Posterior cingulate gyrus (tissue), 11 donors: ENCODE measurements around the gene CCDC92.
"Not testable (repeated sequence)": the region's sequence is repeated elsewhere in the genome, so short reads cannot be mapped to it uniquely, and the experiment has no call there.

ENCODE experiments used
- DNase-seq, 10 donors: peaks; one replicate each; pipeline versions ENCODE4 v3.0.0 to v3.0.0-alpha.2; 2020 to 2021; ENCODE audit warnings: mixed read lengths in 3 of 10
- intact Hi-C: fragments of 100-400 bp; cut with DNase I; formaldehyde crosslinking; loops from one replicate; pipeline ENCODE4 v1.15.1; 2023

Gene CCDC92

DNA sequence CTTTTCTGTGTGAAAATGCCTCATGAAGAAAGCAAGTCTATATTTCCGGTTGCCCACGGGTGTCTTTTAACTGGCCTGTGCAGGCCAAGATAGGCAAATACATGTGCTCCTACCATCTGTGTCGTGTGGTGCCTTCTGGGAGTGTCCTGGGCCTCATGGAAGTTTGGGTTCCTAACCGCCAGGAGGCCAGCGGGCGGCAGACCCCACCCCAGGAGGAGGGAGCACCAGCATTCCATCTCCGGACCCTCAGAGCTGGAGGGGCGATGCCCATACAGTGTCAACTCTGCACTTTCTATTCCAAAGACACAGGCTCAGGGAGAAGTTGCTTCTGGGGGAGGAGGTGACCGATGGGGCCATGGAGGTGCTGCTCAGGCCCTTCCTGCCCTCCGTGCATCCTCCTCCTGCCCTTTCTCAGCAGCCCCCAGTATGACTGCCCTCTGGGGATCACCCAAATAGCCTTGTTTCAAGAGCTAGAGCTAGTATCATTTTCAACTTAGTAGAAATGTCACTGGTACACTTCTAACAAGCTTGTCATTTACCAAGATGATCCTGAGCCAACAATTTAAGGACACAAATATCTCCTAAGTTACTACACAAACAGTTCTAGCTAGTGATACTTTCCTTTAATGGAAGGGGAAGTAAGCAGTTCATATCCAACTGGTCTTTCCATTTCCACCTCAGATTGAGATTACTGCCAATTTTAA is 17.8 kb downstream of the CCDC92 start:
- peak in 1 of 10 donors; percentile 52 for DNase-seq
- intact Hi-C loops: no loop called here

DNA sequence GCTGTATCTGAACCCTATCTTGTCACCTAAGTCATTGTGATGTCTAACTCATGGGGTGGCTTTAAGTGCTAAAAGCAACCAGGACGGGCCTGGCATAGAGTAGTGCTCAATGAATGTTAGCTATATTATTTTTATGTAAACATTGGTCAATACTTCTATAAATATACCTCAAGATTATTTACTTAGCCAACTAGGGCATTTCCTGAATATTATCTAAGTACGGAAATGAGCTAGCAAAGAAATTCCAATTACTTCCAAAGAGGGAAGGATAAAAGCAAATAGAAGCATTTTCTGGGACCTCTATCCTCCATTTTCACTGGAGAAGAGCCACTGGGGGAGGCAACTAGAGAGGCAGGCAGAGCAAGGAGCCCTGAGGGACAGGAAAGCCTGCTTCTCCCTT is 20.6 kb downstream of the CCDC92 start:
- intact Hi-C loops: no loop called here
- DNase-seq: no peak

DNA sequence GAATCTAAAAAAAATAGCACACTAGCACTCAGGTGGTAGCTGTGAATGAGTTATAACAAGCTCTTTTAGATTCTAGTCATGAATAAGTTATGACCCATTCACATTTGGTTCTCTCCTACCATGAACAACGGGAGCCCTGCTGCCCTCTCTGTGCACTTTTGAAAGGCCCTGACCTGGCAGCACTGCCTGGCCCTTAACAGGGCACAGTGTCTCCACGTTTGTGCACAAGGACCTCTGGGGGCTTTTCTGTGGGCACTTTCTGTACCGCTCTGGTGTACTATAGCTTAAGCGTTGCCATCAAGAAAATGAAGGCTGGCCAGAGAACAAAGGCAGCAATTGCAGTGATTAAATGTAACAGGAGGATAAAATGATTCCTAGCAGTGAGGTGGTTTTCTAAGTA is 21.2 kb downstream of the CCDC92 start:
- intact Hi-C loops: no loop called here
- no peak for DNase-seq

DNA sequence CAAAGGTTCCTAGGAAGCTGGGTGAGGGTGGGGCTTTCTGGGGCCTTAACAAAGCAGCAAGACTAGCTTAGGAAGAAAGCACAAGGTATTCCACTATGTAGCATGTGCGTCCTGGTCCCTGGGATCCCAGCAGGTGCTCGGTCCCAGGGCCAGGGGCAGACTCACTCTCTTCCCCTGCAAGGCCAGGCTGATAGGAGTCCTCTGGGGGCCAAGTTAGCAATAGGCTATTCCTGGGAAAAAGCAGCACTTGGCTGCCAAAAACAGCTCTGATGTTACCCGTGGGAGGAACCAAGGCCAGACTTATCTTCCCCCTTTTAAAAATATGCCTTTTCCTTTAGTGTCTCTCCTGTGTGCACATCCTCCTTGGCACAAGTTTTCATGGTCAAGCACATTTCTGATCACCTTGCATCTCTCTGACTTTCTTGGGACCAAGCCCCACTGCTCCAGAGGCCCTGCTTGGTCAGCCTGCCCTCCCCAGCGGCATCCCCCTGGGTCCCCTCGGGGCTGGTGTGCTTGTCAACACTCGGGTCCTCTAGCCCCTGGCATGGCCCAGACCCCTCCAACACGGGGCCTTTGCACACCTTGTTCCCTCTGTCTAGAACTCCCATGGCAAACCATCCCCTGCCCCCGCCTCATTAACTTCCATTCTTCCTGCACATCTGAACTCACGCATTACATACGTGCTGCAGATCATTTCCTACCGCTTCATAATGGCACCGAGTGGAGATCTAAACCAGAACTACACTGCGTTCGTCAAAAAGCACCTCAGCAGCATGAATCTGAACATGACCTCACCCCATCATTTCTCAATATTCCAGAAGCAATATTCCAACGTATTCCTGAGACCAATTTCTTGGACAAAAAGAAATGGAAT is 21.9 kb downstream of the CCDC92 start:
- intact Hi-C loops: no loop called here
- no peak for DNase-seq

DNA sequence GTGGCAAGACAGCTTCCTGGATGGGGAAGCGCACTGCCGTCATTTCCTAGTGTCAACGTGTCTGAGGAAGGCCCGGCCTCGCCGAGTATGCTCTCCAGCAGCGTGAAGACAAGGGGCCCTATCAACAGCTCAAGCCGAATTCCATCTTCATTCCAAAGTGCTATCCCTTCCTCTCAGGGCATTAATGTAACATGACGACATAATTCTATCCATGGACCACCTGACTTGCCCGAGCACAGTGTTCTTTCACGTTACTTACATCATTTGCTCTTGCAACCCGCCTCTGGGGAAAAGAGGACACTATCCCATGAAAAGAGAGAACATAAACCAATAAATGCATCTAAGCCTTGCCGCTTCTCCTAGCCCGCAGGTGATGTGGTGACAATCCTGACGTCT is 22.9 kb downstream of the CCDC92 start:
- intact Hi-C loops: no loop called here
- no peak for DNase-seq

DNA sequence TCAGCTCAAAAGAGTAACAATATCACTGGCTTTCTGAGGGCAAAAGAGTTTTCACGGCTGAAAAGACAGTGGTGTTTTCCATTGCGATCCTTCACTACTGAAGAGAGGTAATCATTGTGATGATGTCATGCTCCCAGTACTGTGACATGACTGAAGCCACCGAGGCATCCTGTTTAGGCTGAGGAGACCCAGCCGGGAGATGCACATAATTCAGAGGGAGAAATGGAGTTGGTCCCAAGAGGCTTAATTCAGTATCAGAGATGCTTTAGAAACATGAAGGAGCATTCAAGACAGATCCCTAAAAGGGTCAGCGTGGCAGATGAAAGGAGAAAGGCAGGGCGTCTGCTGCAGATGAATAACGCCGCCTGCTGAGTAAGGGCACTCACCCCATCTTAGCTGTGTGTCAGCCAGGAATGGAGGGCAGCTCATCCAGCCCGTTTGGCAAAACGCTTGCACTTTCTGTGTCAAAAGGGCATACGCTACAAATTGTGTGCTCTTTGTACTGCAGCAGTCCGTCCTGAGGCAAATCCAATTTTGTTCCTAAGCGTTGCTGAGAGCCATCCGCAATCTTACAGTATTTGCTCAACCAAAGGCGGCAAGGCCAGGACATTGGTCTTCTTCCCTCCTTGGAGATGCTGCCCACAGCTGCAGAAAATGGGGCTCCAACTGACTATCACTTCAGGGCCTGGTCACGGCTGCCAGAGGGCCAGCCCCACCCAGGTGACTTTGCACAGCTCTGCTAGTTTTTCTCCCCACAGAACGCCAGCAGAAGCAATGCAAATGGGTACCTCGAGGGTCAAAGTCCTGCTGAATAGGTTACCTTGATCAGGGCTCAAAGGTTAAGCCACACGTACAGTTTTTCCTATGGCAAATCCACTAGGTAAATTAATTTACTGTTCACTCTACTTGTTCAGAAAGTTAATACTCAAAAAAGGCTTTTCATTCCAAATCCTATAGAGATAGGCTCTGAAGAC is 23.5 kb downstream of the CCDC92 start:
- intact Hi-C loops: no loop called here
- DNase-seq: no peak

DNA sequence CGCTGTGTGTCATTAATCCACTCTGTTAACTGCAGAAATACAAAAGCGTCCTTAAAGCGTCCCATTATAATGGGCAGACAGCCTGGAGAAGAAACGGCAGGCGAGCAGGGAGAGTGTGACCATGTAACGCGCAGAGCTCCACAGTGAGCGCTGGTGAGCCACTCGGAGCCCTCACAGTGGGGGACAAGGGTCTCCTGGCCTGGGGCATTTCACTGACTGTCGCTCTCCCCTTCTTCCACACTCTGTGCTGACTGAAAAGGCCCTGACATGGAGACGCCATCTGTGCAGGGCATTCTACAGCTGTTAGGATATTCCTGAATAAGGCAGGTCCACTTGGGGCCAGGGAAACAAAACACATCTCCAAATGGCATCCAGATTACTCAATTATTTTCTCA is 24.2 kb downstream of the CCDC92 start:
- intact Hi-C loops: no loop called here
- peak in 2 of 10 donors; percentile 59 to 90 for DNase-seq

DNA sequence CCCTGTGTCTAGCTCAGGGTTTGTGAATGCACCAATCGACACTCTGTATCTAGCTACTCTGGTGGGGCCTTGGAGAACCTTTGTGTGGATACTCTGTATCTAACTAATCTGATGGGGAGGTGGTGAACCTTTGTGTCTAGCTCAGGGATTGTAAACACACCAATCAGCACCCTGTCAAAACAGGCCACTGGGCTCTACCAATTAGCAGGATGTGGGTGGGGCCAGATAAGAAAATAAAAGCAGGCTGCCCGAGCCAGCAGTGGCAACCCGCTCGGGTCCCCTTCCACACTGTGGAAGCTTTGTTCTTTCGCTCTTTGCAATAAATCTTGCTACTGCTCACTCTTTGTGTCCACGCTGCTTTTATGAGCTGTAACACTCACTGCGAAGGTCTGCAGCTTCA is 25.1 kb downstream of the CCDC92 start:
- intact Hi-C loops: not testable (repeated sequence)

DNA sequence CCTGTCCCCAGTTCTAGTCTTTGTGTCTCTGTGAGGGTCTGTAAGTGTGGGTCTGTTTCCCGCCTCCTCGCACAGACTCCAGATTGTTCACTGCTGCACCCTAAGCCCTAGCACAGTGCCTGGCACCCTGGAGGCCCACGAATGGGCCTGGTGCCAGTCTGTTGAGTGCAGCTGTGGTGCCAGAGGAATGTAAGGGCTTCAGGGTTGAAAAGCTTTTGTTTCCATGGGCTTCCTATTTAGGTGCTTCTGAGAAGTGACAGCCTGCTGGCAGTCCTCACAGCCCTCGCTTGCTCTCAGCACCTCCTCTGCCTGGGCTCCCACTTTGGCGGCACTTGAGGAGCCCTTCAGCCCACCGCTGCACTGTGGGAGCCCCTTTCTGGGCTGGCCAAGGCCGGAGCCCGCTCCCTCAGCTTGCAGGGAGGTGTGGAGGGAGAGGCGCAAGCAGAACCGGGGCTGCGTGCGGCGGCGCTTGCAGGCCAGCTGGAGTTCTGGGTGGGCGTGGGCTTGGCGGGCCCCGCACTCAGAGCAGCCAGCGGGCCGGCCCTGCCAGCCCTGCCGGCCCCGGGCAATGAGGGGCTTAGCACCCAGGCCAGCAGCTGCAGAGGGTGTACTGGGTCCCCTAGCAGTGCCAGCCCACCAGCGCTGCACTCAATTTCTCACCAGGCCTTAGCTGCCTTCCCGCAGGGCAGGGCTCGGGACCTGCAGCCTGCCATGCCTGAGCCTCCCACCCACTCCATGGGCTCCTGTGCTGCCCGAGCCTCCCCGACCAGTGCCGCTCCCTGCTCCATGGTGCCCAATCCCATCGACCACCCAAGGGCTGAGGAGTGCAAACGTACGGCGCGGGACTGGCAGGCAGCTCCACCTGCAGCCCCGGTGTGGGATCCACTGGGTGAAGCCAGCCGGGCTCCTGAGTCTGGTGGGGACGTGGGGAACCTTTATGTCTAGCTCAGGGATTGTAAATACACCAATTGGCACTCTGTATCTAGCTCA is 25.8 kb downstream of the CCDC92 start:
- DNase-seq, intact Hi-C loops: not testable (repeated sequence)

More for the DNA sequence above, 25.1 kb downstream of the CCDC92 start:
- DNase-seq: not testable (repeated sequence)

DNA sequence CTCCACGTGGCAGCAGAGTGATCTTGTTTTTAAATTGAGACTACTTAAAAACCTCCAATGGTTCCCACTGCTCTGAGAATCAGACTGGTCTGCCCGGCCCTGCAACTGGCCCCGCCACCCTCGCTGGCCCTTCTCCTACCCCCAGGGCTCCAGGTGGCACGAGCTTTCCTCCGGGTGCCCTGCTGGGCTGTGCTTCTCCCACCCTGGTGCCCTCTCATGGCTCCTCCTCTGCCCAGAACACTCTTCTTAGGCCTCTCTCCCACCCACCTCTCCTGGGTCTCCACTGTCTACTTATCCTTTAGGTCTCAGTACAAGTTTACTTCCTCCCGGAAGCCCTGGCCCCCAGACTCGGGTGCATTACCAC is 26.5 kb downstream of the CCDC92 start:
- intact Hi-C loops: no loop called here
- no peak for DNase-seq

DNA sequence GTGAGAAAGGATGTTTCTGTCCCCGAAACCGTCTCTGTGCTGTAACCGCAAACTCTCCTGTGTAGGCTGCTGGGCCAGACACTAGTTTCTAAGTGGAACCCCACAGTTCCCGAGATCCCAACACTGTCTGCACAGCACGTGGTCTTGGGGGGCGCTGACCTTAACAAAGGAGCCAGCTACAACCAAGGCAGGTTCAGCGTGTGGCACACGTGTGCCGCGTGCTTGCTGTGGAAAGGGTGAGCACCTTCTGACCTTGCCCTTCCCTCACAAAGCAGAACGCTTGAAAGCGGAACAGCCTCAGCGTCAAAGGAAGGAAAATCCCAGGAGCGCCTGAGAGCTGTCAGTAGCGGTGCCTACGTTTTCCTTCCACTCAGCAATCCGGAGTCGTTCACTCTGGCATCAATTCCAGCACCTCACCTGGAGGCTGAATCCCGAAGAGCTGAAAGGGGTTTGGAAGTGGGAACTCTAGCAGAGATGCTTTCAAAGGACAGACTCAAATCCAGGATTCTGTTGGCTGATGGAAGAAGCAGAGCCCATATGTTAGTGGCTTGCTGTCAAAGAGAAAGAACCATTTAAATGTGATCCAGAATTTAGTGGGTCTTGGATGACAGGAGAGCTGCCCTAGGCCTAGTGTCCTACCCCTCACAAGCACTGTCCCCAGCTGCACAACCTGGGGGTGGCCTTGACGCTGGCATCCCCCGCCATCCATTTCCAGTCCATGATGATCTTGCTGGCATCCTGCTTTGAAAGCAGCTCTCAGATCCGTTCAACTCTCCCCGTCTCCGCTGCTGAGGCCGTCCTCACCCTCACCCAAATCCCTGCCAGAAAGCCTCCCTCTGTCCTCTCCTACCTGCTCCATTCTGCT is 27.1 kb downstream of the CCDC92 start:
- intact Hi-C loops: no loop called here
- peak in 1 of 10 donors; percentile 86 for DNase-seq

DNA sequence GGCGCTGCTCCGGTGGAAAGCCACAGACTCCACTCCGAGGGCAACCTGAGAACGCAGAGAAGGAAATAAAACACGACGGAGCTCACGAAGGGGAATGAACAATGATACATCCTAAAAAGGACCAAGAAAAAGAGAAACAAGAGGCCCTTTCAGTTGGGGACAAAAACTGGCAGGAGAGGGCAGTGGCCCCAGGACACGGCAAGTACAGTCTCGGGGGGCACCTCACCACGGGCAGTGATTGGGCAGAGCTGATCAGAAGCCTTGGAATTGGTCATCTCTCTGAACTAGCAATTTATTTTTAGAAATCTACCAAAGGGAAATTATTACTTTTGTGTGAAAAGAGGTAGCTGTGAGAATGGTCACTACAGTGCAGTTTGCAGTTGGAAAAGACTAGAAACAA is 27.9 kb downstream of the CCDC92 start:
- intact Hi-C loops: no loop called here
- no peak for DNase-seq

DNA sequence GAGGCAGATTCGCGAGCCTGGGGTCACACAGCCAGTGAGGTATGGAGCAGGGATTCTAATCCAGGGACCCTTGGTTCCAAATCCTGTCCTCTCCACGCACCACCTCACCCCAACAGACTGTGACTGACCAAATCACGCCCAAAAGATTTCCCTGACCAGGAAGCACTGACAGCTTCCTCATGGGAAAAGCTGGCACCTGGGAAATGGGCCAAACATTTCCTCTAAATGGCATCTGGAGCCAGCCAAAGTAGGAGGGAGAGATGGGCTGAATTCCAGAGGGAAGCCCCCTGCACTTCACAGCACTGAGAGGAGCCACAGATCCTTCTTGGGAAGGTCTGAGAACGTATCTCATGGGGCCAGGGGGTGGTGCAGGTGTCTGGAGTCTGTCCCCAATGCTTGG is 28.8 kb downstream of the CCDC92 start:
- no peak for DNase-seq
- intact Hi-C loops: no loop called here

DNA sequence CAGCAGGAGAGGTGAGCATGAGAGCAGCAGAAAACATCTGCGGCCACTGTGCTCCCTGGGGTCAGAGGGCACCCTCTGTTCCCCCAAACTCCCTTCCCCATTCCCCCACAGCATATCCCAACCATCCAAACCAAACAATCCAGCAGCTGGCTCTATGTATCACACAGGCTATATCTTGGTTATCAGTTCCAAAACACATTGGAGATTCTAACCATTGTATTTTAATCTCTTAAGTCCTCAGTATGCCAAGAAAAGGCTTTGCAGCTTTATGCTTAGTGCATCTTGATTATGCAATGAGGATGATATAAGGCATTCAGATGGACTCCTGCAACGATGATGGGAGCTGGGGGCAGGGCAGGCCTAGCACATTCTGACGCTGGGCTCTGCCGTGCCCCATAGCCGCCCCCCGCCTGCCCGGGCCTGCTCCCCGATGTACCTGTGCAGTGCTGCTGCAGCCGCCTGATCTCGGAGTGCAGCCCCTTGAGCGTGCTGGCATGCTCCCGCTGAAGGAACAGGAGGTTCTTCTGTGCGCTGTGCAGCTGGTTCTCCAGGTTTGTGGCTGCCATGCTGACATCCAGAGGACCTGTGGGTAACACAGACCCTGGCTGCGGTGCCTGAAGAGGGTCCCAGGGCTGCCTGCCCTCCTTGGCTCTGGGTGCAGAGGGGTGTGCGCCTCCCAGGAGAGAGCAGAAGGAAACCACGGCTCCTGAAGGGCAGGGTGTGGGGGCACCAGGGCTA is 29.6 kb downstream of the CCDC92 start:
- peak in 1 of 10 donors; percentile 85 for DNase-seq
- intact Hi-C loops: no loop called here

DNA sequence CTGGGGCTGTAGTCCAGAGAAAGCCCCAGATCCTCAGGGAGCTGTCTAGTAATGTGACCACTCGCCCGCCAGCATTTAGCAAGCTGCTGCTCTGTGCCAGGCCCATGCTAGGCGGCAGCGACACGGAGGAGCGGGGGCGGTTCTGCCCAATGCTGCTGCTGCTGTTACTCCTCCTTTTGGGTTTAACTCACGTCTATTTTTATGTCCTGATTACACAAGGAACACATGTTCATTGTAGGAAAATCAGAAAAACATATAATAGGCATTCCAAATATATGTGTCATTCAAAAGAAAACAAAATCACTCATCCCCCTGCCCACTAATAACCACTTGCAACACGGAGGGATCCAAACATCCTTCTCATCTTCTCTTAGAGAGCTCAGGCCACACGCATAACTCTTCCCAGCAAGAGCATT is 30.4 kb downstream of the CCDC92 start:
- DNase-seq: peak in 8 of 10 donors; percentile 70 to 97 (median 84)

DNA sequence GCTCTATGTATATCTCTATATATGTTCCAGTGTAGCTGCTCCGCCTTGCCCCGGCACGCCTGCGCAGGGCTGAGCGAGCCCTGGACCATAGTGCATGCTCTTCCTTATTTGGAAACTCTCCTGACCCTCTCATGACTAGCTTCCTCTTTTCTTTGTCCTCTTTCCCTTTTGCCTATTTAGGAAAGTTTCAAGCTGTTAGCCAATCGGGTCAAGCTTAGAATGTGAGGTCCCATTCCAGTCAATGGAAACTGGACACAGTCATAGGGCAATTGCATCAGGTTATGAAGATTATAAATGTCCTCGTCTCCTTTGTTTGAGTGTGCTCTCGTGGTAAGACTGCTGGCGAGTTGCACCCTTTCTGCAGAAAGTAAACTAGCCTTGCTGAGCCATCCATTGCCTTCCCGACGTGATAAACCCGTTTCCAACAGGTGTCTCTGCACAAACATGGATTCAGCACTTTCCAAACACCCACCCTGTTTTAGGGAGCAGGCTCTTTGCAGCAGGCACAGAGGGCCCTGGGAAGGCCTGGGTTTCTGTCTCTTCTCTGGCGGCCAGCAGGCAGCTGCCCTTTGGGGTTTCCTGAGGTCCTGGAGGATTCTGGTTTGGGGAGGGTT is 30.9 kb downstream of the CCDC92 start:
- no peak for DNase-seq
- intact Hi-C loops: no loop called here

More for the DNA sequence above, 30.4 kb downstream of the CCDC92 start:
- intact Hi-C loops: no loop called here

DNA sequence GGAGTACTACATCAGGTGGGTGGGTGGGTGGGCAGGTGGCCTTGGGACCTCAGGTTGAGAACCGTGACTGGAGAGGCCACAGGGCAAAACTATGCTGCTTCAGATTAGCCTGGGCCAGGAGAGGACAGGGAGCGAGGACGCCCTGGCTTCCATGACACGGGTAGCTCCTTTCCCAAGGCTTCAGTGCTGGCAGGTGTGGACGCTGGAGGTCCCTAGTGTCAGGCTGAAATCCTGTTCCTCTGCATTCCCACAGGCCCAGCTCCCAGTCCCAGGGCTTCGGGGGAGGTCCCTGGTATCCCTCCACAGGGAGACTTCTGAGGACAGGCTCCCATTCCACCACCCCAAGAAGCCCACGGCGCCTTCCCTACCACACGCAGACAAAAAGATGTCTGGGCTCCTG is 31.6 kb downstream of the CCDC92 start:
- intact Hi-C loops: no loop called here
- DNase-seq: no peak

DNA sequence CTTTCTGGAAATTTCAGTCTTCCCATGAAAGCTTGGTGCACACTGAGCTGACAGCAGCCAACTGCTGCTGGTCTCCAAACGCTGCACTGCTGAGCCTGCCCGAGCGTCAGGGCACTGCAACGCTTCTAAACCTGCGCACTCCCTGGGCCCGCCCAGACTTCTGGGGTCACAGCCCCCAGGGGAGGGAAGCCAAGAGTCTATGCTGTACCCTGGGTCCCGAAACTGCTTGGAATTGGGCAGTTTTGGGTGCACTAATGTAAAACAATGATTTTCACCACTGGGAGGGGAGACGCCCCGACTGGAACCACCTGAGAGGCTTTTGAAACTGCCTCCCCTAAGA is 32.0 kb downstream of the CCDC92 start:
- intact Hi-C loops: no loop called here
- DNase-seq: peak in 2 of 10 donors; percentile 71 to 89
